NCI-H2029 (cell line): ENCODE measurements around the gene PRICKLE1.

ENCODE experiments used
- DNase-seq: peaks from one replicate; lab custom pipeline; 2025; lab: John Stamatoyannopoulos, UW

PRICKLE1 gene

GRCh38 chr12:42492267-42492666, 97.3 kb downstream of the PRICKLE1 start:
- no peak for DNase-seq

DNA sequence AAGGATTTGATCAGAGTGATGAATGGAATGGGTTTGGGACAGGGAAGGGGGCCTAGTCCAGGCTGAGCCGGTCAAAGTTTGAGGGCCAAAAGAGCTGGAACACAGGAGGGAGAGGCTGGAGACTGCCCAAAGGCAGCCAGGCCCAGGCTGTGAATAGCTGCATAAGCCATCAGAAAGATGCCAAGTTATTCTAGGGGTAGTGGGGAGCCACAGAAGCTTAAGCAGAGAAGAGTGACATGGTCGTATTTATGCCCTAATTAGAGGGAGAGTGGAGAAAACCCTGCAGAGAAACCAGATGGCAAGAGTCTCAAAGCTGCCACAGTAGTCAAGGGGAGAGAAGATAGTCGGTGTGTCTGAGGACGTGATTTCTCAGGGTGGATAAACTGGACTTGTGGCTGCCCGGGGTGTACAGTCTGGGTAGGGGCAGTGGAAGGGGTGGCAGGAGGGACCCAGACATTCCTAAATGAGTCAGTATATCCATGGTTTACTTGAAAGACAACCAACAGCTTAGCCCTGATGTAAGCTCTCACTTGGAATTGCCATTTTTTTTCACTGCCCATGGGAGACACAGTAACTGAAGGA, 99.2 kb downstream of the PRICKLE1 start:
- no peak for DNase-seq

- DNase-seq, result no peak
Observed at GRCh38 chr12:42486407-42486806, 103.1 kb downstream of the PRICKLE1 start.

- no peak for DNase-seq
Observed at GRCh38 chr12:42485823-42486222, 103.7 kb downstream of the PRICKLE1 start.

DNA sequence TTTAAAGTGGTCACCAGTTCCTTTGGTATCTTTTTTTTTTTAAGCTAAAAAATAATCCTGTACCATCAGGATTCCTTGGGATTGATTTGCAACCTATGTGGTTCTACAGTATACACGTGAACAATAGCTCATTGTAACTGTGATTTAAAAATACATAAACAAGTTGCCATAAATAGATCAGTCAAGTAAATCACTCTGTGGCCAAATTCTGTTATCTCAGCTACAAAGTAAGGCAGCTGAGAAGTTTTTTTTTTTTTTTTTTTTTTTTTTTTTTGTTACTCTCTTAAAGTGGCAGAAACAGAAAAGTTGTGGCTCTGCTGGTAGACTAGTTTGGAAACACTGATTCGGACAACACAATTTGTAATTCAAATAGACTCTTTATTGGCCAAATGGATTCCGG, 104.5 kb downstream of the PRICKLE1 start:
- no peak for DNase-seq

- DNase-seq, result no peak
Observed at GRCh38 chr12:42483521-42483790, 106.1 kb downstream of the PRICKLE1 start.

DNA sequence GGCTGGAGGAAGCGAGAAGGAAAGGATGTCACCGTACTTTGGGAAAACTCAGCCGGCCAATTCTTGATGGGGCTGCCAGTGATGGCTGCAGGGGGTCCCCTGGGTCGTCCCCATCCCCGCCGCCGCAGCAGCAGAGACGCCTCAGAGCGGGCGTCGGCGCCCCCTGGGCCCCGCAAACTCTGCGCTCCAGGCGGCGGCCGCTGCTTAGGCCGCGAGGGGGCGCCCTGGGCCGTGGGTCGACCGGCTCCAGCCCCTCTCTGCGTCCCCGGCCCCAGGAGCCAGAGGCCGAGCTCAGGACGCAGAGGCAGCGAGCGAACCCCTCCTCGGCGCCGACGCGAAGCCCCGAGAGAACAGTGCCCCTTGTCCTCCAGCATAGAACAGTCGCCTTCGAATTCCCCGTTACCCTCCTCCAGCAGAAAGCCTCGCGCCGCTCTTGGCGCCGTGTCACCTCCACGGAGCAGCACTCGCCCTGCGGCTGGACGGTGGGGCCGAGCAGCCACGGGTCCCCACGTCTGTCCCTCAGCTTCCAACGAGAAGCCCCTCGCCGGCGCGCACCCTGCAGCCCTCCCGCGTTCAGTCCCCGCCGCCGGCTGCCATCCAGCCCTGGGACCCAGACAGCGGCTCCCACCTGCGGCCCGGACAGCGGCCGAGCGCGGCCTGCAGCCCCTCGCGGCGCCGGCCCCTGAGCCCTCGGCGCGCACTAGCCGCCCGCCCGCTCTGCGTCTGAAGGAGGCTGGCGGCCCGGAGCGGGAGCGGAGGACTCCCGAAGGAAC, 106.6 kb downstream of the PRICKLE1 start:
- DNase-seq, result peak; percentile 34

DNA sequence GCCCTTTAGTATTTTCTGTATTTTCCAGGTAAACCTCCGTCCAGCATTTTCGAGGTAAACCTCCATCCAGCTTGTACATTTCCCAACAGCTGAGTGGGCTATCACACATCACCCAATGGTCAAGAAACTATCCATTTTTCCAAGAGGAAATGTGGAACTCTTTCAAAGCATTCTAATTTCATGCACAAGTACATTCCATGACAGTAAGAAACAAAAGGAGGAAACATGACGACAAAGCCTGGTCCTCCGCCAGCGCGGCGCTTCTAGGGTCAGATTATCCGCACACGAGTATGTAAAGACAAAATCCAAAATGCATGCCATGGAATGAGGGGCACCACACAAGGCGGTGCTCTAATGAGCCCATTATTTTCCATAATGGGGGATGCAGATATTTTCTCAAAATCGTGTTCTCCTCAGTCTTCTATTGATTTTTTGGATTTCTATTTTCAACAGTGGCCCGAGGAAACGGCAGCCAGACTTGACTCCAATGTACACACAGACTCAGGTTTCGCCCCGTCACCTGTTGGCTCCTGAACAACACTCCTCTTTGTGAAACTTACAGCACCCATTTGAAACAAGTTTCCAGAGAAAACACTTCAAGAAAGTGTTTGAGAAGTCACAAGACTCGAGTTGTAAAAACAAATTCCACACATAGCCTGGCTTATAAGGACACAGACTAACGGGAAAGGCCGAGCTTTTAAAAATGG, 107.4 kb downstream of the PRICKLE1 start:
- peak; percentile 9 for DNase-seq

- no peak for DNase-seq
Observed at GRCh38 chr12:42481368-42481767, 108.2 kb downstream of the PRICKLE1 start.

DNA sequence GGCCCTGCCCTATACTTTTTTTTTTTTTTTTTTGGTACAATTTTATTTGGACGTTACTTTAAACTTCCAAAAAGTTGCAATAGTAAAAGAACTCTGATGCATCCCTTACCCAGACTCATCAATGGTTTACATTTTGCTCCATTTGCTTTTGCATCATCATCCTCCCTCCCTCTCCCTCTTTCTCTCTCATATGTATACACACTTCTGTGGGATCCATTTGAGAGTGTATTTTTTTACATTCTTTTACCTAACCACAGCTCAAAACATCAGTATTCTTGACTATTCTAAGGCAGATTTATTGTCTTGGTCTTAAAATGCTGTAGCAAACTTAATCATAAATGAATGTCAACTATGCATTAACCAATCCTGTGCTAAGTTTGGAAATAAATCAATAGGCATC, 111.6 kb downstream of the PRICKLE1 start:
- DNase-seq, result no peak

- no peak for DNase-seq
Observed at GRCh38 chr12:42475106-42475505, 114.4 kb downstream of the PRICKLE1 start.

GRCh38 chr12:42474391-42474790, 115.2 kb downstream of the PRICKLE1 start:
- no peak for DNase-seq

GRCh38 chr12:42473561-42473960, 116.0 kb downstream of the PRICKLE1 start:
- DNase-seq, result no peak

DNA sequence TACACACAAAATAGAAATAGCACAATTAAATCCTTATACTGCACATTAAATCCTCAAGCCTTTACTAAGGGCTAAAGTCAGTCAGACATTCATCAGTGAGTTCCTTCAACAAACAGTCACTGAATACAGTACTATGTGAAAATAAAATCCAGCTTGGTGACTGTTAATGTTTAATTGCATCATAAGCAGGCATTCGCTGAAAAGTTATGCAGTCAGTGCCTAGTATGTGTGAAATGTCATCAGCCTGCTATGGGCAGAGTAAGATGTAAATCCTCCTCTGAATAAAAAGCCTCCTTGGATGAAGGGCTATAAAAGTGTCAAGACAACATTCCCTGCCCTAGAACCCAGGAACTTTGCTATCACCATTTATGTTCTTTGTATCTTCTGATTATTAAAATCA, 116.4 kb downstream of the PRICKLE1 start:
- DNase-seq, result no peak

DNA sequence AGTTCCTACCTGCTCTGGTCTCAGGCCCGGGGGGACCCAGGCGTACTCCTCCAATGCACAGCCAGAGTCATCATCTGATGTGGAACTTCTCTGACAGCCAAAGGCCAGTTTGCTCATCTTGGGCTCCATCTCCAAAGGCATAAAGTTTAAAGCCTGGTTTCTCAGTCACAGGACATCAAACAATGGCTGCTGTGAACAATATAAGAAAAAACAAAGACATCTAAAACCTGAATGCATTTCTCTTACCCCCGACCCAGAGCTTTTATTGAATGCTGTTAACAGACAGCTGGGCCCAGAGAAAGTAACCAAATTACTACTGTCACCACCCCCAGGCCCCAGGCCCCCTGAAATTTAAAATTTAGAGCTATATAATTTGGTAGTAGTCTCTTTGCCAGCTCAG, 117.2 kb downstream of the PRICKLE1 start:
- DNase-seq, result no peak

DNA sequence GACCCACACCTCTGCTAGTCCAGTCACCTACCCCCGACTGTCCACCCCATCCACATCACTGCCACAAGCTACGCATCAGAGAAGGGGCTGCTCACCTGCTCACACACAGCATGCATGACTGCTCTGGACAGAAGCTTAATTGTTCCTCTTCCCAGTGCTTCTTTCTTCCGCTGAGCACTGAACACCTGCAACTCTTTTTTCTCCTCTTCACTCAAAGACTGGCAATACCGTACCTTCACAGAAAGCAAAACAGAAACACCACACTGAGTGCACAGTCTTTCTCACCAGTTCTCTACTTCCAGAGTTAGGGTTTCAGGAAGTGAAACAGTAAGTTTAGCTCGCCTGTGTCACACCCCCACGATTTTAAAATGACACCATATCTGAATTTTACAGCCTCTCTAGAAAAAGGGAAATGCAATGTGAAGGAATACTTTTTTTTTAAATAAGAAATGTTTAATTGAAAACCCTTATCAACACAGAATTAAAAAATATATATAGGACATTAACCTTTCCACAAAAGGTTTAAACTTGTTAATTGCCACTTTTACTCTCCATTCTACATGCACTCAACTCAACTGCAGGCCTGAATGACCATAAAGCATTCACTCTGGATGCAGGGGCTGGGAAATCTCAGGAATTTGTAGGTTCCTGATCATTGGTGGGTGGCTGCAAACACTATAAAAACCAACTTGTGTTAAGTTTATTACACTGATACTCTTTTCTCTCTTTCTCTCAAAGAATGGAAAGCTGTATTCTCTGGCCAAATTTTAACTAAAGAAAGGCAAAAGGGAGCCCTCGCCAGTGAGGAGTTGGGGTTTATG, 120.0 kb downstream of the PRICKLE1 start:
- no peak for DNase-seq

- DNase-seq, result no peak
Observed at GRCh38 chr12:42468921-42469320, 120.6 kb downstream of the PRICKLE1 start.

DNA sequence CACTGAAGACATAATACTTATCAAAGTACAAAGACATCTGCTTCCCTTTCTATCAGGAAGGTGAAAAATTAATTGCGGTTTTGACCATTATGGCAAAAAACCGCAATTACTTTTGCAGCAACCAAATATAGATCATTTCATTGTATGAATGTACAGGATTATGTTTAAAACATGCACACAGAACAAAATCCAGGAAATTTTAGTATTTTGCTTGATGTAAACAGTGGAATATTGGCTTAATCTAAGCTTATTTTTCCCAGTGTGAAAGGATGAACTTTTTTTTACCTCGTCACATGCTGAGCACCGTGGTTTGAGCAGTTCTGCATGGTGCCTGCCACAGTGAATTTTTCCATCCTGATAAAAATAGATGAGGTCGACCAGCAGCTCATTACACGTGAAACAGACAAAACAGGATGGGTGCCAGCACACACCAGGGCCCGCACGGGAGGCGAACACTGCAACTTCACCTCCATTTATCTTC, 121.2 kb downstream of the PRICKLE1 start:
- no peak for DNase-seq

DNA sequence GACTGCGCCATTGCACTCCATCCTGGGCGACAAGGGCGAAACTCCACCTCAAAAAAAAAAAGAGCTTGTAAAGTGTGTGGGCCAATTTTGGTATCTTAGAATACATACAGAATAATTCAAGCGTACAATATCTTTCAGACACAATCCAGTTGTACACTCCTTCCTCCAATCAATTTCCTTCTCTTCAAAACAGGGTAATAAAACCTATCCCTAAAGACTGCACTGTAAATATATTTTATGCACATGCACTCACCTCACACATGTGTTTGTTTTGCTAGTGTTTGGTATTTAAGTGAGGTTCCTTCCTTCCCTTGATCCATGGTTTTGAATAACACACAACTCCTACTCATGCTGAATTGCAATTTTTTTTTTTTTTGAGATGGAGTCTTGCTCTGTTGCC, 125.9 kb downstream of the PRICKLE1 start:
- no peak for DNase-seq

- no peak for DNase-seq
Observed at GRCh38 chr12:42462486-42462885, 127.1 kb downstream of the PRICKLE1 start.

DNA sequence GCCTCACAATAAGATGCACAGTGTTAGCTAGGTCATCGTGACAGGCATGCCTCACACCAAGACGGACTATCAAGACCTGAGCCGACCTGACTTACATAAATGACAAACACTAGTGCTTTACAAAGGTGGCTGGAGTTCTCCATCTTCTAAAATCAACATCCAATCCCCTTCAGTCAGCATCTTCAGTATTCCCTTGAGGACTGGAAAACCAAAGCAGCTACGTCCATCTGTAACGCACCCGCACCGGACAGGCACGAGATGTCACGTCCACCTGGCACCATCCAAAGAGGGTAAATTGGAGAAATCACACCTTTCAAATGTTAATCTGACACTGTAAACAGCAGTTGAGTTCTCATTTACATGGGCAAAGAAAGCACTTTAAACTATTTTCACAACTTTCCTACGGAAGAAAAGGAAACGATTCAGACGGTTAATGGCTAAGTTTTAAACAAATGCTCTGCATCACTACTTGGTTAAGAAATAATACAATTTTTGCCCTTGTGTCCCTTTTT, 130.2 kb downstream of the PRICKLE1 start:
- DNase-seq, result no peak

- DNase-seq, result no peak
Observed at GRCh38 chr12:42458575-42458974, 131.0 kb downstream of the PRICKLE1 start.
